Measurements from ENCODE around the gene YAF2. TPM values are rescaled to one million over a fixed set of nuclear protein-coding genes. Genes with fewer than 3 reads are reported as not detected.
A peak's percentile ranks its signal among the peaks of the same experiment; 100 is the strongest.

The YAF2 gene
- total RNA-seq, 4 donors from 2014 or later = 22.7 to 55.4 (median 24.5) TPM

GRCh38 chr12:42162193-42162592 is 75.9 kb downstream of the YAF2 start:
- intact Hi-C loops (cut with DNase I; ENCODE audit: low total_unique reads) (no loop called here), in situ Hi-C loops (cut with MboI; ENCODE audit: low pct_ligation_motif_present in 1 of 4, low pct_unique_long_range_greater_than_20kb in 1 of 4, low sequenced_read_pairs in 3 of 4) (no loop called here)
- Histone ChIP-seq H3K9me3 (no peaks in the 10 kb centered on the region), H3K4me3 (no peak overlapping the region), H3K36me3 (peaks cover 0 to 19% (median under 1%) of the 10 kb centered on the region in 4 donors), H3K27ac (no peak overlapping the region), H3K27me3 (no peaks in the 10 kb centered on the region), H3K4me1 (peaks cover 0 to 11% (median 2%) of the 10 kb centered on the region in 4 donors)
- no peak for TF ChIP-seq POLR2AphosphoS5 (IDR thresholded peaks at IDR 0.05)
- TF ChIP-seq POLR2A (IDR thresholded peaks at IDR 0.05) = no peak
- TF ChIP-seq EP300 (IDR thresholded peaks at IDR 0.05; ENCODE audit: low read depth) = no peak
- TF ChIP-seq CTCF (IDR thresholded peaks at IDR 0.05) = no peak
- no peak for DNase-seq

GRCh38 chr12:42161529-42161928 is 76.5 kb downstream of the YAF2 start:
- H3K9me3 ChIP-seq = no peaks in the 10 kb centered on the region
- peaks cover 0 to 19% (median under 1%) of the 10 kb centered on the region in 4 donors for H3K36me3 ChIP-seq
- no peak for TF ChIP-seq EP300 (IDR thresholded peaks at IDR 0.05; ENCODE audit: low read depth)
- TF ChIP-seq POLR2A (IDR thresholded peaks at IDR 0.05) = no peak
- TF ChIP-seq CTCF (IDR thresholded peaks at IDR 0.05) = no peak
- TF ChIP-seq POLR2AphosphoS5 (IDR thresholded peaks at IDR 0.05) = no peak
- H3K27me3 ChIP-seq = no peaks in the 10 kb centered on the region
- intact Hi-C loops (cut with DNase I; ENCODE audit: low total_unique reads) (no loop called here), in situ Hi-C loops (cut with MboI; ENCODE audit: low pct_ligation_motif_present in 1 of 4, low pct_unique_long_range_greater_than_20kb in 1 of 4, low sequenced_read_pairs in 3 of 4) (no loop called here)
- no peak for DNase-seq
- WGBS, 2 donors (ENCODE audit: low coverage in 1 of 2) = 77 to 78% methylated on average over 1 of the region's 1 CpG
- H3K27ac ChIP-seq = no peak overlapping the region
- no peak overlapping the region for H3K4me3 ChIP-seq
- peaks cover 0 to 11% (median 2%) of the 10 kb centered on the region in 4 donors for H3K4me1 ChIP-seq

GRCh38 chr12:42156232-42156631 is 81.8 kb downstream of the YAF2 start:
- TF ChIP-seq EP300 (IDR thresholded peaks at IDR 0.05; ENCODE audit: low read depth) = no peak
- no peak for TF ChIP-seq POLR2A (IDR thresholded peaks at IDR 0.05)
- no peak for TF ChIP-seq CTCF (IDR thresholded peaks at IDR 0.05)
- no peak for TF ChIP-seq POLR2AphosphoS5 (IDR thresholded peaks at IDR 0.05)
- Histone ChIP-seq H3K4me3 (no peak overlapping the region), H3K36me3 (peaks cover 0 to 14% (median under 1%) of the 10 kb centered on the region in 4 donors), H3K4me1 (no peaks in the 10 kb centered on the region), H3K9me3 (no peaks in the 10 kb centered on the region), H3K27me3 (no peaks in the 10 kb centered on the region), H3K27ac (no peak overlapping the region)
- in situ Hi-C loops (cut with MboI; ENCODE audit: low pct_ligation_motif_present in 1 of 4, low pct_unique_long_range_greater_than_20kb in 1 of 4, low sequenced_read_pairs in 3 of 4) = no loop called here
- intact Hi-C loops (cut with DNase I; ENCODE audit: low total_unique reads) = no loop called here
- no peak for DNase-seq
- 50 to 59% methylated on average over 2 of the region's 2 CpGs for WGBS, 2 donors (ENCODE audit: low coverage in 1 of 2)

GRCh38 chr12:42145552-42146215 is 92.4 kb downstream of the YAF2 start:
- no peaks in the 10 kb centered on the region for H3K27me3 ChIP-seq
- peak overlapping the region in 3 of 4 donors; percentile 89 to 94 (median 90) for H3K27ac ChIP-seq
- H3K9me3 ChIP-seq = no peaks in the 10 kb centered on the region
- intact Hi-C loops (cut with DNase I; ENCODE audit: low total_unique reads) (no loop called here), in situ Hi-C loops (cut with MboI; ENCODE audit: low pct_ligation_motif_present in 1 of 4, low pct_unique_long_range_greater_than_20kb in 1 of 4, low sequenced_read_pairs in 3 of 4) (loop anchor here in 3 of 4 donors (10.0 to 25.0 kb wide), 5 partner anchors 89 to 1192 kb away; partner anchors contain the start of genes YAF2 (in 2 of the 3), PPHLN1 (in 1 of the 3) and ZCRB1 (in 1 of the 3))
- WGBS, 2 donors (ENCODE audit: low coverage in 1 of 2) = 68 to 71% methylated on average over 8 to 11 of the region's 11 CpGs
- H3K4me1 ChIP-seq = peaks cover 0 to 27% (median 10%) of the 10 kb centered on the region in 4 donors
- no peaks in the 10 kb centered on the region for H3K36me3 ChIP-seq
- peak overlapping the region in 2 of 4 donors; percentile 64 to 80 for H3K4me3 ChIP-seq
- DNase-seq = peak; percentile 11
- TF ChIP-seq EP300 (IDR thresholded peaks at IDR 0.05; ENCODE audit: low read depth) = no peak
- no peak for TF ChIP-seq CTCF (IDR thresholded peaks at IDR 0.05)
- no peak for TF ChIP-seq POLR2AphosphoS5 (IDR thresholded peaks at IDR 0.05)
- TF ChIP-seq POLR2A (IDR thresholded peaks at IDR 0.05) = no peak

Data from transverse colon (tissue), 4 donors.